T-cell (primary cell): ENCODE results near the gene EFCAB13. TPM values are rescaled to one million over a fixed set of nuclear protein-coding genes. Genes with fewer than 3 reads are reported as not detected.
"Not testable (repeated sequence)": the region's sequence is repeated elsewhere in the genome, so short reads cannot be mapped to it uniquely, and the experiment has no call there.

Experiments
- ATAC-seq, 4 experiments: fragments of 200-7000 bp in 3 of 4; fragments of 150-1000 bp in 1 of 4; cut with Tn5 transposase; replicated peaks in 1 of 4; 1 replicate in 3 of 4; 2 replicates in 1 of 4; pipeline ENCODE4 v1.10.0; 2021; ENCODE audit warnings: moderate library complexity in 3 of 4, mild to moderate bottlenecking in 2 of 4, moderate number of reproducible peaks in 1 of 4
- CTCF ChIA-PET, 2 donors: fragments of 300-600 bp; sonication (Branson Sonifier 250); formaldehyde crosslinking; loops; one replicate each; lab custom pipeline; 2022; ENCODE audit warnings: antibody characterized with exemption in 2 of 2; lab: Charles Lee
- POLR2A ChIA-PET, 2 donors: fragments of 300-600 bp; sonication (Branson Sonifier 250); formaldehyde crosslinking; loops; one replicate each; lab custom pipeline; 2022; ENCODE audit warnings: antibody characterized with exemption in 2 of 2; lab: Charles Lee
- DNase-seq, 35 experiments: peaks; one replicate each; pipeline versions ENCODE4 v3.0.0 to v3.0.0-alpha.2; 2013 to 2023
- H3K27ac ChIP-seq: one replicate; pipeline ENCODE4 v1.5.1; 2013; ENCODE audit warnings: low read length
- H3K27me3 ChIP-seq, 2 experiments: replicated peaks in 1 of 2; 1 replicate in 1 of 2; 2 replicates in 1 of 2; pipeline versions ENCODE4 v1.6.1 to v1.7.0; 2013; ENCODE audit warnings: low read length in 1 of 2, mixed read lengths in 1 of 2; ENCODE audit not compliant: control insufficient read depth in 2 of 2, insufficient read depth in 2 of 2; ENCODE audit errors: extremely low read depth in 1 of 2
- H3K36me3 ChIP-seq, 2 donors: 1 replicate in 1 of 2; 2 replicates in 1 of 2; pipeline versions ENCODE4 v1.6.1 to v1.7.0; 2013; ENCODE audit warnings: low read length in 1 of 2; ENCODE audit not compliant: control insufficient read depth in 2 of 2, insufficient read depth in 1 of 2; ENCODE audit errors: extremely low read depth in 1 of 2
- H3K4me1 ChIP-seq, 2 experiments: 1 replicate in 1 of 2; 2 replicates in 1 of 2; pipeline versions ENCODE4 v1.6.1 to v1.7.0; 2013; ENCODE audit warnings: low read length in 2 of 2, mixed read lengths in 1 of 2; ENCODE audit not compliant: insufficient read depth in 2 of 2, control insufficient read depth in 1 of 2; ENCODE audit errors: extremely low read depth in 1 of 2
- H3K4me3 ChIP-seq, 2 donors: 1 replicate in 1 of 2; 2 replicates in 1 of 2; pipeline versions ENCODE4 v1.5.1 to v1.7.0; 2013; ENCODE audit warnings: mild to moderate bottlenecking in 2 of 2, low read length in 1 of 2, moderate library complexity in 1 of 2; ENCODE audit not compliant: control insufficient read depth in 1 of 2; ENCODE audit errors: extremely low read depth in 1 of 2
- H3K9me3 ChIP-seq: 2 replicates; pipeline ENCODE4 v1.7.0; 2013
- H3K27ac Mint-ChIP-seq, 2 donors: one replicate each; pipeline ENCODE4 v1.8.0; 2020 to 2021; ENCODE audit warnings: mild to moderate bottlenecking in 2 of 2, mixed read lengths in 2 of 2
- H3K27me3 Mint-ChIP-seq, 2 donors: one replicate each; pipeline ENCODE4 v1.8.0; 2021 to 2022; ENCODE audit warnings: mixed read lengths in 2 of 2
- H3K36me3 Mint-ChIP-seq: one replicate; pipeline ENCODE4 v1.8.0; 2021; ENCODE audit warnings: mixed read lengths
- H3K4me1 Mint-ChIP-seq, 3 donors: one replicate each; pipeline ENCODE4 v1.8.0; 2020 to 2022; ENCODE audit warnings: mixed read lengths in 3 of 3, mild to moderate bottlenecking in 1 of 3
- H3K4me3 Mint-ChIP-seq, 3 donors: one replicate each; pipeline ENCODE4 v1.8.0; 2020 to 2022; ENCODE audit warnings: mild to moderate bottlenecking in 3 of 3, mixed read lengths in 3 of 3, moderate library complexity in 3 of 3
- H3K9me3 Mint-ChIP-seq, 3 donors: one replicate each; pipeline ENCODE4 v1.8.0; 2020 to 2022; ENCODE audit warnings: mixed read lengths in 3 of 3
- WGBS: methylation state at CpG from one replicate; pipeline ENCODE4 v1.1.5; 2013; ENCODE audit warnings: missing lambda C conversion rate; ENCODE audit not compliant: insufficient coverage; 5-methylcytosine and 5-hydroxymethylcytosine counted together
- total RNA-seq, 35 experiments: library from RNA in 6 of 35; stranded (reverse) in 6 of 35; fragments of 120-200 nt in 1 of 35; gene quantifications; one replicate each; pipeline versions ENCODE4 v1.2.1 to v1.2.4 and lab custom pipeline; 2013 to 2026

EFCAB13 gene
- total RNA-seq, 5 donors from 2014 or later (not counting 1 experiment from before 2014, with no cell fraction given): 13.4 to 19.1 (median 15.2) TPM

GRCh38 chr17:47470836-47471235 is 147.1 kb downstream of the EFCAB13 start:
- H3K36me3 Mint-ChIP-seq: peaks cover 15% of the 10 kb centered on the region
- DNase-seq (no peak), ATAC-seq (no peak)
- CTCF ChIA-PET: no interaction called here
- no peak overlapping the region for H3K4me3 Mint-ChIP-seq
- no peak overlapping the region for H3K4me3 ChIP-seq
- WGBS: no CpG with 5 or more reads among the region's 5 CpGs
- no peaks in the 10 kb centered on the region for H3K4me1 Mint-ChIP-seq
- no peaks in the 10 kb centered on the region for H3K9me3 Mint-ChIP-seq
- H3K4me1 ChIP-seq: no peaks in the 10 kb centered on the region
- H3K27me3 ChIP-seq: no peaks in the 10 kb centered on the region
- H3K27ac ChIP-seq: no peak overlapping the region
- no peak overlapping the region for H3K27ac Mint-ChIP-seq
- H3K9me3 ChIP-seq: no peaks in the 10 kb centered on the region
- no peaks in the 10 kb centered on the region for H3K27me3 Mint-ChIP-seq
- POLR2A ChIA-PET: no interaction called here
- peaks cover 3 to 6% of the 10 kb centered on the region in 2 donors for H3K36me3 ChIP-seq

DNA sequence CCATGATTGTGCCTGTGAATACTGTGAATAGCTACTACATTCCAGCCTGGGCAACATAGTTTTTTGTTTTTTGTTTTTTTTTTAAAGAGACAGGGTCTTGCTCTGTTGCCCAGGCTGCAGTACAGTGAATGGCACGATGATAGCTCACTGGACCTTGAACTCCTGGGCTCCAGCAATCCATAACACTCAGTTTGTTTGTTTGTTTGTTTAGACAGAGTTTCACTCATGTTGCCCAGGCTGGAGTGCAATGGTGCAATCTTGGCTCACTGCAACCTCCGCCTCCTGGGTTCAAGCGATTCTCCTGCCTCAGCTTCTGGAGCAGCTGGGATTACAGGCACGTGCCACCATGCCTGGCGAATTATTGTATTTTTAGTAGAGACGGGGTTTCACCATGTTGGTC is 148.3 kb downstream of the EFCAB13 start:
- POLR2A ChIA-PET, H3K27ac Mint-ChIP-seq, H3K9me3 ChIP-seq, H3K27me3 ChIP-seq, H3K4me1 Mint-ChIP-seq, H3K4me3 Mint-ChIP-seq, H3K4me1 ChIP-seq, DNase-seq, H3K27ac ChIP-seq, H3K27me3 Mint-ChIP-seq, H3K4me3 ChIP-seq, H3K36me3 ChIP-seq, CTCF ChIA-PET, H3K9me3 Mint-ChIP-seq, ATAC-seq: not testable (repeated sequence)
- WGBS: 95% methylated on average over 5 of the region's 6 CpGs
- peaks cover 18% of the 10 kb centered on the region for H3K36me3 Mint-ChIP-seq

Other genes starting within 250 kb of the EFCAB13 start
- 10 to 100 TPM; 54.6 to 66.0 (median 58.6) TPM for gene CDC27, start 134.7 kb upstream of the EFCAB13 start, total RNA-seq
- gene MYL4, start 114.6 kb upstream of the EFCAB13 start, total RNA-seq: not detected
- gene ITGB3, start 70.1 kb upstream of the EFCAB13 start, total RNA-seq: 1 to 10 TPM in 1 of 5 donors, under 1 TPM in 4; 0.22 to 3.8 (median 0.26) TPM
- gene NPEPPS, start 207.2 kb downstream of the EFCAB13 start, total RNA-seq: 100 to 1,000 TPM in 1 of 5 donors, 10 to 100 TPM in 4; 92.7 to 106 (median 97.4) TPM